Measurements from ENCODE around the gene PTPRH. TPM values are rescaled to one million over a fixed set of nuclear protein-coding genes. Genes with fewer than 3 reads are reported as not detected.

Gene PTPRH
- polyA plus RNA-seq, 1 donor (not counting 4 experiments of a cell fraction or from before 2014, with no cell fraction given) = 0.17 TPM

GRCh38 chr19:55165952-55166529 is 43.3 kb downstream of the PTPRH start:
- DNase-seq (ENCODE audit: low read depth, low spot score) = no peak
- dilution Hi-C loops (cut with MboI; ENCODE audit: extremely low pct_ligation_motif_present, low sequenced_read_pairs) = no loop called here
- H3K27me3 ChIP-seq (ENCODE audit: control insufficient read depth, extremely low read depth, insufficient read depth, low read length) = no peaks in the 10 kb centered on the region

GRCh38 chr19:55161571-55162322 is 47.6 kb downstream of the PTPRH start:
- no peaks in the 10 kb centered on the region for H4K20me1 ChIP-seq (ENCODE audit: control insufficient read depth, extremely low read depth, insufficient read depth, low read length)
- dilution Hi-C loops (cut with MboI; ENCODE audit: extremely low pct_ligation_motif_present, low sequenced_read_pairs) = no loop called here
- no peak overlapping the region for H3K27ac ChIP-seq (ENCODE audit: control insufficient read depth, insufficient read depth, low read length)
- H3K79me2 ChIP-seq (ENCODE audit: control insufficient read depth, insufficient read depth, low read length) = no peaks in the 10 kb centered on the region
- no peaks in the 10 kb centered on the region for H3K9me3 ChIP-seq (ENCODE audit: control insufficient read depth, low read depth, low read length)
- no peak overlapping the region for H3K4me2 ChIP-seq (ENCODE audit: control insufficient read depth, extremely low read depth, insufficient read depth, low read depth, low read length)
- no peak for FAIRE-seq
- no peaks in the 10 kb centered on the region for H3K36me3 ChIP-seq (ENCODE audit: control insufficient read depth in 2 of 2, extremely low read depth in 1 of 2, insufficient read depth in 2 of 2, low read length in 2 of 2)
- no peak overlapping the region for H3K4me3 ChIP-seq (ENCODE audit: control insufficient read depth in 2 of 3, extremely low read depth in 1 of 3, insufficient read depth in 2 of 3, low read depth in 1 of 3, low read length in 3 of 3)
- TF ChIP-seq CTCF (optimal IDR thresholded peaks at IDR 0.05 in 1 of 3, IDR thresholded peaks at IDR 0.05 in 1 of 3, conservative IDR thresholded peaks at IDR 0.05 in 1 of 3; ENCODE audit: extremely low read depth in 1 of 3, insufficient read depth in 2 of 3, low read length in 3 of 3) (no peak), EZH2 (IDR thresholded peaks at IDR 0.05; ENCODE audit: low read length) (no peak)
- no peak for DNase-seq (ENCODE audit: low read depth, low spot score)
- no peaks in the 10 kb centered on the region for H3K9me1 ChIP-seq (ENCODE audit: control insufficient read depth, extremely low read depth, insufficient read depth, low read length)
- H3K9ac ChIP-seq (ENCODE audit: control insufficient read depth, extremely low read depth, insufficient read depth, low read length) = no peak overlapping the region
- H3K27me3 ChIP-seq (ENCODE audit: control insufficient read depth, extremely low read depth, insufficient read depth, low read length) = no peaks in the 10 kb centered on the region
- no peak overlapping the region for H2AFZ ChIP-seq (ENCODE audit: control insufficient read depth, low read length)
- peaks cover 23% of the 10 kb centered on the region for H3K4me1 ChIP-seq (ENCODE audit: control insufficient read depth, extremely low read depth, insufficient read depth, low read length)

More at GRCh38 chr19:55165952-55166529, 43.3 kb downstream of the PTPRH start:
- Histone ChIP-seq H3K4me3 (ENCODE audit: control insufficient read depth in 2 of 3, extremely low read depth in 1 of 3, insufficient read depth in 2 of 3, low read depth in 1 of 3, low read length in 3 of 3) (peak overlapping the region; percentile 73 to 79 (median 76)), H3K9me1 (ENCODE audit: control insufficient read depth, extremely low read depth, insufficient read depth, low read length) (no peaks in the 10 kb centered on the region), H3K36me3 (ENCODE audit: control insufficient read depth in 2 of 2, extremely low read depth in 1 of 2, insufficient read depth in 2 of 2, low read length in 2 of 2) (no peaks in the 10 kb centered on the region), H3K4me2 (ENCODE audit: control insufficient read depth, extremely low read depth, insufficient read depth, low read depth, low read length) (peak overlapping the region; percentile 93), H3K4me1 (ENCODE audit: control insufficient read depth, extremely low read depth, insufficient read depth, low read length) (peaks cover 10% of the 10 kb centered on the region), H2AFZ (ENCODE audit: control insufficient read depth, low read length) (peak overlapping the region; percentile 92), H3K9ac (ENCODE audit: control insufficient read depth, extremely low read depth, insufficient read depth, low read length) (peak overlapping the region; percentile 25), H4K20me1 (ENCODE audit: control insufficient read depth, extremely low read depth, insufficient read depth, low read length) (no peaks in the 10 kb centered on the region), H3K9me3 (ENCODE audit: control insufficient read depth, low read depth, low read length) (no peaks in the 10 kb centered on the region), H3K79me2 (ENCODE audit: control insufficient read depth, insufficient read depth, low read length) (no peaks in the 10 kb centered on the region), H3K27ac (ENCODE audit: control insufficient read depth, insufficient read depth, low read length) (no peak overlapping the region)
- TF ChIP-seq CTCF (optimal IDR thresholded peaks at IDR 0.05 in 1 of 3, IDR thresholded peaks at IDR 0.05 in 1 of 3, conservative IDR thresholded peaks at IDR 0.05 in 1 of 3; ENCODE audit: extremely low read depth in 1 of 3, insufficient read depth in 2 of 3, low read length in 3 of 3) (peak; percentile 65 to 83 (median 78)), EZH2 (IDR thresholded peaks at IDR 0.05; ENCODE audit: low read length) (no peak)
- FAIRE-seq = no peak
